H9 (cell line): ENCODE results near the gene OR51Q1. TPM values are rescaled to one million over a fixed set of nuclear protein-coding genes. Genes with fewer than 3 reads are reported as not detected.

Experiments
- DNase-seq: peaks from one replicate; pipeline ENCODE4 v3.0.0-alpha.2; 2017
- H2AFZ ChIP-seq: one replicate; pipeline ENCODE4 v1.6.1; 2013; ENCODE audit warnings: mild to moderate bottlenecking, low read length, control low read depth, moderate library complexity
- H2AK5ac ChIP-seq: 2 replicates; pipeline ENCODE4 v1.6.1; 2013; ENCODE audit warnings: low read length, control low read depth, mixed read lengths; ENCODE audit not compliant: insufficient read length
- H2BK120ac ChIP-seq: one replicate; pipeline ENCODE4 v1.6.1; 2013; ENCODE audit warnings: low read depth, mild to moderate bottlenecking, low read length, control low read depth, inconsistent platforms; ENCODE audit not compliant: poor library complexity, severe bottlenecking
- H2BK12ac ChIP-seq: 2 replicates; pipeline ENCODE4 v1.6.1; 2013; ENCODE audit warnings: low read length, control low read depth, mixed read lengths, low read depth; ENCODE audit not compliant: insufficient read length
- H2BK15ac ChIP-seq: 2 replicates; pipeline ENCODE4 v1.6.1; 2013; ENCODE audit warnings: low read depth, low read length, control low read depth
- H2BK20ac ChIP-seq: one replicate; pipeline ENCODE4 v1.6.1; 2013; ENCODE audit warnings: low read depth, mild to moderate bottlenecking, low read length, control low read depth, inconsistent platforms; ENCODE audit not compliant: poor library complexity, severe bottlenecking
- H2BK5ac ChIP-seq: 2 replicates; pipeline ENCODE4 v1.6.1; 2013; ENCODE audit warnings: low read length, control low read depth, mixed read lengths; ENCODE audit not compliant: insufficient read length
- H3K14ac ChIP-seq: 2 replicates; pipeline ENCODE4 v1.6.1; 2013; ENCODE audit warnings: low read length, control low read depth; ENCODE audit not compliant: insufficient read depth
- H3K18ac ChIP-seq: 2 replicates; pipeline ENCODE4 v1.6.1; 2013; ENCODE audit warnings: low read depth, mild to moderate bottlenecking, mixed read lengths, low read length, control low read depth; ENCODE audit not compliant: insufficient read length
- H3K23ac ChIP-seq: 2 replicates; pipeline ENCODE4 v1.6.1; 2013; ENCODE audit warnings: low read length, control low read depth, mixed read lengths, low read depth; ENCODE audit not compliant: insufficient read length
- H3K23me2 ChIP-seq: 2 replicates; pipeline ENCODE4 v1.6.1; 2013; ENCODE audit warnings: low read depth, mild to moderate bottlenecking, mixed read lengths, low read length, control low read depth; ENCODE audit not compliant: insufficient read length, poor library complexity, severe bottlenecking
- H3K27ac ChIP-seq: 2 replicates; pipeline ENCODE4 v1.5.1; 2013; ENCODE audit warnings: low read length, control low read depth, mixed read lengths, low read depth; ENCODE audit not compliant: insufficient read length
- H3K27me3 ChIP-seq: 2 replicates; pipeline ENCODE4 v1.6.1; 2013; ENCODE audit warnings: low read length, control low read depth, inconsistent platforms; ENCODE audit not compliant: insufficient read depth
- H3K4ac ChIP-seq: 2 replicates; pipeline ENCODE4 v1.6.1; 2013; ENCODE audit warnings: low read depth, mild to moderate bottlenecking, control low read depth, inconsistent platforms, low read length, moderate library complexity
- H3K4me1 ChIP-seq: 2 replicates; pipeline ENCODE4 v1.6.1; 2013; ENCODE audit warnings: low read length, control low read depth, inconsistent platforms; ENCODE audit not compliant: insufficient read depth
- H3K4me2 ChIP-seq: 2 replicates; pipeline ENCODE4 v1.6.1; 2013; ENCODE audit warnings: low read length, control low read depth, mixed read lengths; ENCODE audit not compliant: insufficient read length, insufficient read depth
- H3K56ac ChIP-seq: 2 replicates; pipeline ENCODE4 v1.6.1; 2013; ENCODE audit warnings: low read depth, mild to moderate bottlenecking, mixed read lengths, low read length, control low read depth; ENCODE audit not compliant: insufficient read length
- H3K79me1 ChIP-seq: 2 replicates; pipeline ENCODE4 v1.6.1; 2013; ENCODE audit warnings: low read depth, mild to moderate bottlenecking, moderate library complexity, low read length, control low read depth, inconsistent platforms; ENCODE audit not compliant: insufficient read depth, poor library complexity, severe bottlenecking
- H3K79me2 ChIP-seq: 2 replicates; pipeline ENCODE4 v1.6.1; 2013; ENCODE audit warnings: low read length, control low read depth, inconsistent platforms; ENCODE audit not compliant: insufficient read depth
- H3K9ac ChIP-seq: 2 replicates; pipeline ENCODE4 v1.6.1; 2013; ENCODE audit warnings: low read length, control low read depth, mixed read lengths; ENCODE audit not compliant: insufficient read length; ENCODE audit errors: extremely low read depth
- H3K9me3 ChIP-seq: one replicate; pipeline ENCODE4 v1.6.1; 2013; ENCODE audit warnings: low read depth, low read length, inconsistent platforms; ENCODE audit not compliant: control insufficient read depth
- H3T11ph ChIP-seq: one replicate; pipeline ENCODE4 v1.6.1; 2013; ENCODE audit warnings: mild to moderate bottlenecking, low read length, control low read depth, inconsistent platforms
- H4K20me1 ChIP-seq: one replicate; pipeline ENCODE4 v1.6.1; 2013; ENCODE audit not compliant: control insufficient read depth, insufficient read length, insufficient read depth
- H4K5ac ChIP-seq: 2 replicates; pipeline ENCODE4 v1.6.1; 2013; ENCODE audit warnings: low read depth, mild to moderate bottlenecking, mixed read lengths, low read length, control low read depth; ENCODE audit not compliant: insufficient read length
- H4K8ac ChIP-seq: replicated peaks from 2 replicates; pipeline ENCODE4 v1.6.1; 2013; ENCODE audit warnings: low read length, control low read depth, mixed read lengths, low read depth; ENCODE audit not compliant: insufficient read length
- H4K91ac ChIP-seq: 2 replicates; pipeline ENCODE4 v1.6.1; 2013; ENCODE audit warnings: low read depth, mild to moderate bottlenecking, moderate library complexity, mixed read lengths, low read length, control low read depth; ENCODE audit not compliant: insufficient read length
- H3K27ac Mint-ChIP-seq, 3 experiments: 2 replicates in 2 of 3; 3 replicates in 1 of 3; pipeline ENCODE4 v1.8.0; 2020 to 2021; ENCODE audit warnings: mixed read lengths in 3 of 3, mild to moderate bottlenecking in 1 of 3, moderate library complexity in 1 of 3
- H3K27me3 Mint-ChIP-seq: 2 replicates; pipeline ENCODE4 v1.8.0; 2021; ENCODE audit warnings: low read depth, mild to moderate bottlenecking, moderate library complexity, mixed read lengths
- H3K36me3 Mint-ChIP-seq, 3 experiments: 2 replicates in 2 of 3; 3 replicates in 1 of 3; pipeline ENCODE4 v1.8.0; 2020 to 2021; ENCODE audit warnings: low read depth in 3 of 3, mixed read lengths in 3 of 3; ENCODE audit not compliant: insufficient read depth in 1 of 3
- H3K4me1 Mint-ChIP-seq, 2 experiments: 2 replicates each; pipeline ENCODE4 v1.8.0; 2020; ENCODE audit warnings: mixed read lengths in 2 of 2
- H3K4me3 Mint-ChIP-seq, 2 experiments: 2 replicates in 1 of 2; 3 replicates in 1 of 2; pipeline ENCODE4 v1.8.0; 2020 to 2021; ENCODE audit warnings: mild to moderate bottlenecking in 2 of 2, mixed read lengths in 2 of 2, moderate library complexity in 1 of 2
- H3K9me3 Mint-ChIP-seq, 2 experiments: 2 replicates in 1 of 2; 3 replicates in 1 of 2; pipeline ENCODE4 v1.8.0; 2020; ENCODE audit warnings: mild to moderate bottlenecking in 2 of 2, mixed read lengths in 2 of 2, moderate library complexity in 1 of 2
- WGBS: extraction: QIAGEN DNeasy Blood & Tissue Kit; methylation state at CpG from one replicate; pipeline ENCODE4 v1.1.7; 2013; ENCODE audit warnings: missing lambda C conversion rate, low lambda C conversion rate, mixed read lengths; ENCODE audit not compliant: insufficient read length; ENCODE audit errors: extremely low coverage; 5-methylcytosine and 5-hydroxymethylcytosine counted together
- total RNA-seq: library from RNA; stranded (reverse); gene quantifications from 2 replicates; pipeline ENCODE4 v1.2.1, GENCODE V29; 2021
- TF ChIP-seq, protein P1 (sequence below): fragments of 200-600 bp; sonication (generic); conservative IDR thresholded peaks from 3 replicates; pipeline ENCODE4 v1.8.0; 2021; ENCODE audit warnings: antibody characterized with exemption, mild to moderate bottlenecking

OR51Q1 gene
- total RNA-seq, 1 experiment from 2014 or later, result not detected

DNA sequence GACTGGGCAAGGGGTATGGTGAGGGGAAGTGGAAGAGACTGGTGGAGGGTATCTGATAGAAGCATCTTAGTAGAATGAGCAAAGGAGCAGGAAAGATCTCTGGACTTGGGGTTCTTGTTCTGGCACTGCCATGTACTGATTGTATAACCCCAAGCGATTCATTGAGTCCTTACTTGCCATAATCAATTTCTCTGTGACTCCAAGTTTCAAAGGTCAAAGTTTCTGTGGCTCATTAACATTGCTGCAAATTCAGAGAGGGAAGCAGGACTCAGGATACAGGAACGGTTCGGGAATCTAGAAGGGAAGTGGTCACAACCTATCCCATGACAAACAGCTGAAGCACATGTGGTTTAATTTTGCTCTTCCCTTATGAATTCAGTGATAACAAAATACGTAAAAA lies 27.5 kb downstream of the OR51Q1 start:
- H3K79me2 ChIP-seq, result no peaks in the 10 kb centered on the region

More for the DNA sequence above, 27.5 kb downstream of the OR51Q1 start:
- no peak overlapping the region for H3T11ph ChIP-seq
- Mint-ChIP-seq H3K36me3 (no peaks in the 10 kb centered on the region), H3K27ac (no peak overlapping the region), H3K9me3 (no peaks in the 10 kb centered on the region), H3K4me3 (no peak overlapping the region), H3K27me3 (peaks cover 4% of the 10 kb centered on the region), H3K4me1 (peaks cover 17 to 27% of the 10 kb centered on the region in 2 experiments)
- no peaks in the 10 kb centered on the region for H3K79me1 ChIP-seq
- no peak overlapping the region for H3K23ac ChIP-seq
- H4K5ac ChIP-seq, result no peak overlapping the region
- no peak overlapping the region for H2AK5ac ChIP-seq
- H2BK15ac ChIP-seq, result no peak overlapping the region
- no peak overlapping the region for H4K8ac ChIP-seq
- H3K23me2 ChIP-seq, result no peaks in the 10 kb centered on the region
- H3K27ac ChIP-seq, result no peak overlapping the region
- no peaks in the 10 kb centered on the region for H3K4me1 ChIP-seq
- no peak overlapping the region for H2AFZ ChIP-seq
- H2BK5ac ChIP-seq, result no peak overlapping the region
- H4K91ac ChIP-seq, result no peak overlapping the region
- no peak overlapping the region for H2BK12ac ChIP-seq
- H3K4me2 ChIP-seq, result no peak overlapping the region
- H3K9me3 ChIP-seq, result no peaks in the 10 kb centered on the region
- TF ChIP-seq, protein P1, sequence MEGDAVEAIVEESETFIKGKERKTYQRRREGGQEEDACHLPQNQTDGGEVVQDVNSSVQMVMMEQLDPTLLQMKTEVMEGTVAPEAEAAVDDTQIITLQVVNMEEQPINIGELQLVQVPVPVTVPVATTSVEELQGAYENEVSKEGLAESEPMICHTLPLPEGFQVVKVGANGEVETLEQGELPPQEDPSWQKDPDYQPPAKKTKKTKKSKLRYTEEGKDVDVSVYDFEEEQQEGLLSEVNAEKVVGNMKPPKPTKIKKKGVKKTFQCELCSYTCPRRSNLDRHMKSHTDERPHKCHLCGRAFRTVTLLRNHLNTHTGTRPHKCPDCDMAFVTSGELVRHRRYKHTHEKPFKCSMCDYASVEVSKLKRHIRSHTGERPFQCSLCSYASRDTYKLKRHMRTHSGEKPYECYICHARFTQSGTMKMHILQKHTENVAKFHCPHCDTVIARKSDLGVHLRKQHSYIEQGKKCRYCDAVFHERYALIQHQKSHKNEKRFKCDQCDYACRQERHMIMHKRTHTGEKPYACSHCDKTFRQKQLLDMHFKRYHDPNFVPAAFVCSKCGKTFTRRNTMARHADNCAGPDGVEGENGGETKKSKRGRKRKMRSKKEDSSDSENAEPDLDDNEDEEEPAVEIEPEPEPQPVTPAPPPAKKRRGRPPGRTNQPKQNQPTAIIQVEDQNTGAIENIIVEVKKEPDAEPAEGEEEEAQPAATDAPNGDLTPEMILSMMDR, result no peak
- no peak overlapping the region for H3K14ac ChIP-seq
- no peak overlapping the region for H3K56ac ChIP-seq
- H2BK120ac ChIP-seq, result no peak overlapping the region
- H3K27me3 ChIP-seq, result no peaks in the 10 kb centered on the region
- no peak overlapping the region for H3K9ac ChIP-seq
- DNase-seq, result no peak
- no CpG with 5 or more reads among the region's 4 CpGs for WGBS
- H4K20me1 ChIP-seq, result no peaks in the 10 kb centered on the region
- H3K18ac ChIP-seq, result no peak overlapping the region
- H3K4ac ChIP-seq, result no peak overlapping the region
- no peak overlapping the region for H2BK20ac ChIP-seq
